HG03135 (cell line): ENCODE measurements around the gene ISY1.
"Not testable (repeated sequence)": the region's sequence is repeated elsewhere in the genome, so short reads cannot be mapped to it uniquely, and the experiment has no call there.

Experiments used
- ATAC-seq: cut with Tn5 transposase; IDR thresholded peaks from one replicate; pipeline ENCODE4 v1.9.1; 2021; ENCODE audit warnings: mild to moderate bottlenecking, moderate library complexity; ENCODE audit not compliant: unreplicated experiment

ISY1 gene

GRCh38 chr3:129121016-129121791 is 39.7 kb downstream of the ISY1 start:
- ATAC-seq = peak; percentile 24

GRCh38 chr3:129120254-129121004 is 40.4 kb downstream of the ISY1 start:
- ATAC-seq = peak; percentile 62

- no peak for ATAC-seq
These were observed 41.3 kb downstream of the ISY1 start for GRCh38 chr3:129119365-129120100.

GRCh38 chr3:129118745-129119144 is 42.1 kb downstream of the ISY1 start:
- no peak for ATAC-seq

GRCh38 chr3:129117134-129117533 is 43.7 kb downstream of the ISY1 start:
- ATAC-seq = no peak

GRCh38 chr3:129116482-129116946 is 44.3 kb downstream of the ISY1 start:
- ATAC-seq = no peak

GRCh38 chr3:129114455-129114854 is 46.4 kb downstream of the ISY1 start:
- ATAC-seq = no peak

GRCh38 chr3:129112308-129113052 is 48.4 kb downstream of the ISY1 start:
- no peak for ATAC-seq

- ATAC-seq = not testable (repeated sequence)
These were observed 49.6 kb downstream of the ISY1 start for GRCh38 chr3:129111076-129111780.

GRCh38 chr3:129107793-129108192 is 53.1 kb downstream of the ISY1 start:
- no peak for ATAC-seq

- ATAC-seq = no peak
These were observed 53.8 kb downstream of the ISY1 start for GRCh38 chr3:129106866-129107565.

- no peak for ATAC-seq
These were observed 54.5 kb downstream of the ISY1 start for GRCh38 chr3:129106320-129106719.

GRCh38 chr3:129105862-129106261 is 55.0 kb downstream of the ISY1 start:
- ATAC-seq = no peak

- ATAC-seq = no peak
These were observed 56.3 kb downstream of the ISY1 start for GRCh38 chr3:129104498-129105079.

- ATAC-seq = no peak
These were observed 56.8 kb downstream of the ISY1 start for GRCh38 chr3:129104051-129104450.

- no peak for ATAC-seq
These were observed 57.6 kb downstream of the ISY1 start for GRCh38 chr3:129103296-129103695.

GRCh38 chr3:129101370-129102138 is 59.3 kb downstream of the ISY1 start:
- no peak for ATAC-seq

GRCh38 chr3:129100274-129100673 is 60.6 kb downstream of the ISY1 start:
- ATAC-seq = no peak
